Uterus (tissue), 4 donors: ENCODE measurements around the gene SLC39A11. TPM values are rescaled to one million over a fixed set of nuclear protein-coding genes. Genes with fewer than 3 reads are reported as not detected.

Experiments used
- DNase-seq, 2 donors: peaks; one replicate each; pipeline ENCODE4 v3.0.0-alpha.2; 2019 to 2020
- H3K27ac ChIP-seq, 2 donors: fragments of 200-600 bp; sonication (generic); 1 replicate in 1 of 2; 2 replicates in 1 of 2; pipeline ENCODE4 v1.5.1; 2016 to 2018
- H3K27me3 ChIP-seq, 2 donors: fragments of 200-600 bp; sonication (generic); one replicate each; pipeline ENCODE4 v1.5.1; 2018 to 2019; ENCODE audit warnings: control low read depth in 1 of 2
- H3K36me3 ChIP-seq, 2 donors: fragments of 200-600 bp; sonication (generic); one replicate each; pipeline ENCODE4 v1.5.1; 2019; ENCODE audit warnings: control low read depth in 1 of 2
- H3K4me1 ChIP-seq, 2 donors: fragments of 200-600 bp; sonication (generic); one replicate each; pipeline ENCODE4 v1.5.1; 2018 to 2019; ENCODE audit warnings: control low read depth in 1 of 2
- H3K4me3 ChIP-seq, 2 donors: fragments of 200-600 bp; sonication (generic); 1 replicate in 1 of 2; 2 replicates in 1 of 2; pipeline ENCODE4 v1.5.1; 2018 to 2019; ENCODE audit warnings: mild to moderate bottlenecking in 1 of 2
- H3K9me3 ChIP-seq, 2 donors: fragments of 200-600 bp; sonication (generic); one replicate each; pipeline ENCODE4 v1.5.1; 2019; ENCODE audit warnings: control low read depth in 1 of 2
- POLR2A ChIP-seq, 2 donors: fragments of 450-650 bp; IDR thresholded peaks; one replicate each; pipeline ENCODE4 v1.6.1; 2016; ENCODE audit warnings: antibody characterized with exemption in 2 of 2, mild to moderate bottlenecking in 1 of 2, moderate library complexity in 1 of 2
- intact Hi-C: fragments of 100-400 bp; cut with DNase I; formaldehyde crosslinking; loops from one replicate; pipeline ENCODE4 v1.15.1; 2023; ENCODE audit warnings: low total_unique reads
- total RNA-seq, 4 donors: library from RNA; depleted of rRNA in 3 of 4; stranded (reverse); fragments of >200 nt in 3 of 4; gene quantifications; one replicate each; pipeline versions ENCODE4 v1.1.0 to v1.2.4, GENCODE V29; 2014 to 2023
- TF ChIP-seq, protein P1 (sequence below), 4 experiments: fragments of 200-600 bp in 2 of 4; fragments of 450-650 bp in 2 of 4; sonication (generic) in 2 of 4; IDR thresholded peaks; one replicate each; pipeline ENCODE4 v1.5.1; 2016 to 2019; ENCODE audit warnings: antibody characterized with exemption in 4 of 4, mild to moderate bottlenecking in 2 of 4, moderate library complexity in 1 of 4
- donor health status: DM: yes; HTN: yes; CAD: no.

The SLC39A11 gene
- total RNA-seq, 4 donors from 2014 or later: 5.4 to 56.2 (median 21.0) TPM

GRCh38 chr17:72772331-72772821 lies 320.1 kb downstream of the SLC39A11 start:
- Histone ChIP-seq H3K36me3 (no peaks in the 10 kb centered on the region), H3K27me3 (no peaks in the 10 kb centered on the region), H3K4me1 (no peaks in the 10 kb centered on the region), H3K27ac (no peak overlapping the region), H3K4me3 (no peak overlapping the region), H3K9me3 (no peaks in the 10 kb centered on the region)
- TF ChIP-seq, protein P1, sequence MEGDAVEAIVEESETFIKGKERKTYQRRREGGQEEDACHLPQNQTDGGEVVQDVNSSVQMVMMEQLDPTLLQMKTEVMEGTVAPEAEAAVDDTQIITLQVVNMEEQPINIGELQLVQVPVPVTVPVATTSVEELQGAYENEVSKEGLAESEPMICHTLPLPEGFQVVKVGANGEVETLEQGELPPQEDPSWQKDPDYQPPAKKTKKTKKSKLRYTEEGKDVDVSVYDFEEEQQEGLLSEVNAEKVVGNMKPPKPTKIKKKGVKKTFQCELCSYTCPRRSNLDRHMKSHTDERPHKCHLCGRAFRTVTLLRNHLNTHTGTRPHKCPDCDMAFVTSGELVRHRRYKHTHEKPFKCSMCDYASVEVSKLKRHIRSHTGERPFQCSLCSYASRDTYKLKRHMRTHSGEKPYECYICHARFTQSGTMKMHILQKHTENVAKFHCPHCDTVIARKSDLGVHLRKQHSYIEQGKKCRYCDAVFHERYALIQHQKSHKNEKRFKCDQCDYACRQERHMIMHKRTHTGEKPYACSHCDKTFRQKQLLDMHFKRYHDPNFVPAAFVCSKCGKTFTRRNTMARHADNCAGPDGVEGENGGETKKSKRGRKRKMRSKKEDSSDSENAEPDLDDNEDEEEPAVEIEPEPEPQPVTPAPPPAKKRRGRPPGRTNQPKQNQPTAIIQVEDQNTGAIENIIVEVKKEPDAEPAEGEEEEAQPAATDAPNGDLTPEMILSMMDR (IDR thresholded peaks at IDR 0.05): no peak
- no peak for TF ChIP-seq POLR2A (IDR thresholded peaks at IDR 0.05)
- DNase-seq: no peak
- intact Hi-C loops: no loop called here

DNA sequence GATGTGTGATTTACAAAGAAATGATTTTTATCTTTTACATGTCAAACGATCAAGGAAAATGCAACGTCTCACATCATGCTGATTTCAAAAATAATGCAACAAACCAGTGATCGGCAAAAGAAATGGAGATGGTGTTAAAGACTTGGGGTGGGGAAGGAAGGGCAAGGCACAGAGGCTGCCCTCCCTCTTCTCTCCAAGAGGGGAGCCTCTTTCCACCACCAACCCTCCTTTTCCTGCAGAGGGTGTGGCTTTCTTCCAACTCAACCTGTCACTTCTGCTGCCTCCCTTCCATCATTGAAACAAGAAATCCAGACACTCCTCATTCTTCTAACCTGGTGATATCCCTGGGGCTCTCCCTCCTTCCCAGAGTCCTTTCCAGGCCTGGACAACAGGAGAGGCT lies 320.8 kb downstream of the SLC39A11 start:
- TF ChIP-seq, protein P1 (IDR thresholded peaks at IDR 0.05): no peak
- no peak for TF ChIP-seq POLR2A (IDR thresholded peaks at IDR 0.05)
- Histone ChIP-seq H3K4me1 (no peaks in the 10 kb centered on the region), H3K9me3 (peaks cover 0 to 4% of the 10 kb centered on the region in 2 donors), H3K27ac (no peak overlapping the region), H3K27me3 (no peaks in the 10 kb centered on the region), H3K36me3 (no peaks in the 10 kb centered on the region), H3K4me3 (no peak overlapping the region)
- intact Hi-C loops: no loop called here
- DNase-seq: no peak

- Histone ChIP-seq H3K4me3 (no peak overlapping the region), H3K27me3 (no peaks in the 10 kb centered on the region), H3K27ac (no peak overlapping the region), H3K4me1 (no peaks in the 10 kb centered on the region), H3K36me3 (no peaks in the 10 kb centered on the region), H3K9me3 (peaks cover 0 to 4% of the 10 kb centered on the region in 2 donors)
- intact Hi-C loops: no loop called here
- no peak for TF ChIP-seq POLR2A (IDR thresholded peaks at IDR 0.05)
- TF ChIP-seq, protein P1 (IDR thresholded peaks at IDR 0.05): no peak
- no peak for DNase-seq
Measured at GRCh38 chr17:72766761-72767356, 325.6 kb downstream of the SLC39A11 start.

DNA sequence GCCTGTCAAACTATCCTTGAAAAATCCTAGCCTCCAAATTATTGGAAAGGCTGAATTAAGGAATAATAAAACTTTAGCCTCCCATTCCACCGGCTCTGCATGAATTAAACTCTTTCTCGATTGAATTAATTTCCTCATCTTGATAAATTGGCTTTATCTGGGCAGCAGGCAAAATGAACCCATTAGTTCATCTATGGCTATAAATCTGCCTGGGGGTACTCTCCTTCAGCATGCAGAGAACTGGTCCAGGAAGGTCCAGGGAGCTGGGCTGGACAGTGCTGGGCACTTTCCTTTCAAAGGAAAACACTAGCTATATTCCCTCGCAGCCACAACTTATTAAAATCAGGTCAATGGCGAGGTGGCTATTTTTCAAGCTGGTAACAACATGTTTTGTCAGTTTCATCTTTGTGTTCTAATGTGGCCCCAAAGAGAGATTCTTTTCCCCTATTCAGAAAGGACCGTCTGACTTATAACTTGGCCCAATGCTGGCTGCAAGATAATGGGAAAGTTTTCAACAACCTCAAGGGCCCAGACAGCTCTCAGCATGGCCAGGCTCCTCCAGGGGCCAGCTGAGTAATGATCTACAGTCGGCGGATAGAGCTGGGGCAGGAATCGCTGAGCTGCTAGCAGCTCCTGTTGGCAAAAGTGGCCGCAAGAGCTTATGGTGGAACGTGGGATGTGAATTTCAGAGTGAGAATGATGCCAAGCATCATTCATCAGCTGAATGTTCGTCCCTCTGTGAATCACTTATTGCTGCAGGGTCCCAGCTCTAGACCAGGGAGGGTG lies 326.9 kb downstream of the SLC39A11 start:
- Histone ChIP-seq H3K4me3 (no peak overlapping the region), H3K9me3 (peaks cover 0 to 4% of the 10 kb centered on the region in 2 donors), H3K27me3 (no peaks in the 10 kb centered on the region), H3K27ac (no peak overlapping the region), H3K36me3 (no peaks in the 10 kb centered on the region), H3K4me1 (no peaks in the 10 kb centered on the region)
- intact Hi-C loops: no loop called here
- TF ChIP-seq, protein P1 (IDR thresholded peaks at IDR 0.05): no peak
- TF ChIP-seq POLR2A (IDR thresholded peaks at IDR 0.05): no peak
- DNase-seq: no peak

- no peaks in the 10 kb centered on the region for H3K4me1 ChIP-seq
- H3K9me3 ChIP-seq: peaks cover 0 to 4% of the 10 kb centered on the region in 2 donors
- intact Hi-C loops: no loop called here
- H3K27me3 ChIP-seq: no peaks in the 10 kb centered on the region
- no peak for TF ChIP-seq POLR2A (IDR thresholded peaks at IDR 0.05)
- TF ChIP-seq, protein P1 (IDR thresholded peaks at IDR 0.05): no peak
- no peaks in the 10 kb centered on the region for H3K36me3 ChIP-seq
- H3K27ac ChIP-seq: no peak overlapping the region
- DNase-seq: no peak
- no peak overlapping the region for H3K4me3 ChIP-seq
Measured at GRCh38 chr17:72764632-72765041, 327.9 kb downstream of the SLC39A11 start.
